KG1 (cell line): ENCODE data around the gene HHIPL1.

ENCODE experiments used
- DNase-seq: peaks from one replicate; lab custom pipeline; 2025; lab: John Stamatoyannopoulos, UW

The HHIPL1 gene

DNA sequence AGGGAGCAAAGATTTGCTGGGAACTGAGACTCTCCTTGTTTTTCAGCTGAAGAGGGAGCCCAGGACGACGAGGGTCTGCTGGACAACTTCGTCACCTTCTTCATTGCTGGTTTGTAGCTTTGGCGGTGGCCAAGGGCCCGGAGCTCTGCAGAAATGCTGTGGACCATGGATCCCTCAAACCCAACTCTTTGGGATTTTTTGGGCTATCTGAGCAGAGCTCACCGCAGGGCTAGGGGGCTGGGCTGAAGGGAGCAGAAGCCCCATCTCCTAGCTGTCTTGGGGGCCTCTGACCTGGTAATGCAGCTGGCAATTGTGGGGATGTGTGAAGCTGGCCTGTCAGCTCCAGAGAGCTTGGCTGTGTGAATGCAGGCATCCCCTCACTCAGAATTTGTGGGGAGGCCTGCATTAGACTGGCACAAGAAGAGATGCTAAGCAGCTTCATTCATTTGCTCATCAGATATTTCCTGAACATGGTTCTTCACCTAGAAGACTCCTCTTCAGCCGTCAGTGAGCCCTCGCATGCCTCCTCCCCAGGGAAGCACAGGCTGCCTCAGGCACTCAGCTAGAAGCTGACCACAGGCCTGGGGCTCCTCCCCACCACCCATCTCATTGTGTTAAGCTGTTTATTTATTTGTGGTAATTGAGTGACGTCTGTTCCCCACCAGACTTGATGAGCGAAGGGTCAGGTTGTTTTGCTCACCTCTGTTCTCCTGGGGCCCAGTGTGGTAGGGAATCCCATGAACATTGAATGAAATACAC, 71.3 kb downstream of the HHIPL1 start:
- no peak for DNase-seq

DNA sequence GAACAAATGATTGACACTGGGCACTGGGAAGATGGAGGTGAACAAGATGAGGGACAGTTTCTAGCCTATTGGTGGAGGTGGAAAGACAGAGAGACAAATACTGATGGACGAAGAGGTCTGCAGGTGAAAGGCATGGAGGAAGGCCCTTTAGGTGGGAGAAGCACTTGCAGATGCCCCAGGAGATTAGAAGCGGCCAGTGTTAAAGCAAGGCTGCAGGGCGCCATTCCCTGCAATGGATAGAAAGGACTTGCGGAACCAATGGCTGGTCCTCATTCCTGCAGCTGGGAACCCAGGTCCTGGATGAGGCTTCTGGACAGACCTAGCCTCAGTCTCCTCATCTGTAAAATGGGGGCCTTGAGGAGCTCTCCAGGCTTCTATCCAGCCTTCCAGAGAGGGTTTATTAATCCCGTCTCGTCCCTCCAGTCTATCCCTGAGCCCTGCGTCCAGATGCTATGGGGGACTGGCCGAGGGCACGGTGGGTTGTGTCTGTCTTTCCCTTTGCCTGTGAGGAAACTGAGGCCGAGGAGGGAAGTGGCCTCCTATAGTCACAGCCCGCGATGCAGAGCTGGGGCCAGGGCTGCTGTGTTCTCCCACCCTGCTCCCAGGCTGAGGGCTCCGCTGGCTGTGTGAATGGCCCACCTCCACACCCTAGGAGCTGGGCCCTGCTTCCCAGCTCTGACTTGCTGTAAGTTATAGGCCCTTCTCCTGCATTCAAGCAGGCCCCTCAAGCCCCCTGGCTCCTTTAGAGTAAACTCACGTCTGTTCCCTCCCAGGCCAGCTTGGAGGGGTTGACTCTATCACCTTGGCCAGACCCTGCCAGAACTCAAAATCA, 72.1 kb downstream of the HHIPL1 start:
- DNase-seq, result no peak

DNA sequence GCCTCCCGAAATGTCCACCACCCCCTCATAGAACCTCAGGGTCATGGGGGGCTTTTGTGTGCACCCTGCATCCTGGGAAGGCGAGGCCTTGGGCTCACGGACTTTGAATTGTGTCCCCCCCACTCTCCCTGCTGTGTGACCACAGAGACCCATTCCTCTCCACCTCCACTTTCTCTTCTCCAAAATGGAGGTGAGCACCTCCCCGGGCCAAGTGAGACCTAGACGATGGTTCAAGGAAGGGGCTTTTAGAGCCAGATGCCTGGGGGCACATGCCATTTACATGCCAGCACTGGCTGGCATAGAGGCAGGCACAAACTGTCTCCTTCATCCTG, 72.7 kb downstream of the HHIPL1 start:
- DNase-seq, result no peak

DNA sequence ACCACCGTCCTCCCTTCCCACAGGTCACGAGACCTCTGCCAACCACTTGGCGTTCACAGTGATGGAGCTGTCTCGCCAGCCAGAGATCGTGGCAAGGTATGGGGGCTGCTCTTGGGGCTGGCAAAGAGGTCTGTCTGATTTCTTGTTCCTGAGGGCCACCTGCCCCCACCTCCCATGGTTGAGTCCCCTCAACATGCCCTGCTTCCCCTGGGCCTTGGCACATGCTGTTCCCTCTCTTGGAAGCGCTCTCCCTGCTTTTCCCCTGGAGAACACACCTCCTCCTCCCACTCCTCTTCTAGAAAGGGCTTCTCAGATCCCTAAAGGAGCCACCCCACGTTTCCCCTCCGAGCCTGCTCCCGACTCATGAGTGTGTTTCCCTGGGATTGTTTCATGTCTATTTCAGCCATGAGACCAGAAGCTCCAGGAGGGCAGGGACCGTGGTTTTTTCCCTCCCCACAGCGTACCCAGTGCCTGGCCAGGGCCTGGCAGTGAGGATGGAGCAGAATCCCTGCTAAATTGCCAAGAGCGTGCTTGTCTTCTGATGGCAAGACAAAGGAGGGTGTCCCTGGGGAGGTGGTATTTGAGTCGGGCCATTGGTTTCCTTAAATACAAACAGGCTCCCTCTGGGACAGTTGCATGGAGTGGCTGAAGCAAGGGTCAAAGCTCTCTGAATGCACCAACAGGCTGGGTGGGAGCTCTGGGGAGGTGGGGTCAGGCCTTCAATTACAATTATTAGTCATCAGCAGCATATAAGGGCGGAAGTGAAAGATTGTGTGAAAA, 73.3 kb downstream of the HHIPL1 start:
- DNase-seq, result no peak

DNA sequence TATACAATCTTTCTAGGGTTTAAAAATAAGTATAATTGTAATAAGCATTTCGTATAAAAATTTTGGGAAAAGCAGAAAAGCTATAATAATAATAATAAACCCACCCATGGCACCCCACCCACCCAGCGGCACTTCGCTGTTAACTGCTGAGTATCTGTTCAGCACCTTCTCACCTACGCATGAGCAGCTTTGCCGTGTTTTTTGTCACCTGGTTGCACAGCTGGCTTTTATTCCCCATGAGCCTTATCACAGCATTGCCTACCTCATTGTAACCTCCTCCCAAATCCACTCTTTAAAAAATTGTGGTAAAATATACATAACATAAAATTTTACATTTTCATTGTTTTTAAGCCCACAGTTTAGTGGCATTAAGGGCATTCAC, 73.9 kb downstream of the HHIPL1 start:
- no peak for DNase-seq

DNA sequence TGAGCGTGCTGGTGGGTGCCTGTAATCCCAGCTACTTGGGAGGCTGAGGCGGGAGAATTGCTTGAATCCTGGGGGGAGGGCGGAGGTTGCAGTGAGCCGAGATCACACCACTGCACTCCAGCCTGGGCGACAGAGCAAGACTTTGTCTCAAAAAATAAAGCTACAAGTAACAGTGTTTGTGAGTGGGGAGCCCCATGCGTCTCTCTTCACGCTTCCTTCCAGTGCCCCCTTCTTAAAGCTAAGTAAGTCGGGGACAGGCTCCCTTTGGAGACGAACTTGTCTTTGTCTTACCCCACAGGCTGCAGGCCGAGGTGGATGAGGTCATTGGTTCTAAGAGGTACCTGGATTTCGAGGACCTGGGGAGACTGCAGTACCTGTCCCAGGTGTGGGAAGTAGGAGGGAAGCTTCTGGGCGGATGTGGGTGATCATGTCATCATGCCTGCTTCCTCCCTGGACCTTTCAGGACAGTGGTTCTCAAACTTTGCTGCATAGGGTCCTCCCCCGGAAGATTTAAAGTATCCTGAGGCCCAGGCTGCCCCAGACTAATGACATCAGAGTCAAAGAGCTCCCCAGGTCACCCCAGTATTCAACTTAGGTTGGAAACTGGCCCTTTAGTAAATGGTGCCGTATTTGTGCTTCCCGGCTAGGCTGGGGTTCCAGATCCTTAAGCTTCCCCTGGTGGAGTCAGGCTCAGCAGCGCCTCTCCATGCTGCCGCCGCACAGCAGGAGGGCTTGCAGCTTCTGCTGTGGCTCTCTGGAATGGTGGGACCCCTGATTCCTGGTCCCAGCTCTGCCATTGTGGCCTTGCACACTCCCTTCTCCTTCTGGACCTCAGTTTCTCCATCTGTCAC, 76.2 kb downstream of the HHIPL1 start:
- DNase-seq, result no peak

DNA sequence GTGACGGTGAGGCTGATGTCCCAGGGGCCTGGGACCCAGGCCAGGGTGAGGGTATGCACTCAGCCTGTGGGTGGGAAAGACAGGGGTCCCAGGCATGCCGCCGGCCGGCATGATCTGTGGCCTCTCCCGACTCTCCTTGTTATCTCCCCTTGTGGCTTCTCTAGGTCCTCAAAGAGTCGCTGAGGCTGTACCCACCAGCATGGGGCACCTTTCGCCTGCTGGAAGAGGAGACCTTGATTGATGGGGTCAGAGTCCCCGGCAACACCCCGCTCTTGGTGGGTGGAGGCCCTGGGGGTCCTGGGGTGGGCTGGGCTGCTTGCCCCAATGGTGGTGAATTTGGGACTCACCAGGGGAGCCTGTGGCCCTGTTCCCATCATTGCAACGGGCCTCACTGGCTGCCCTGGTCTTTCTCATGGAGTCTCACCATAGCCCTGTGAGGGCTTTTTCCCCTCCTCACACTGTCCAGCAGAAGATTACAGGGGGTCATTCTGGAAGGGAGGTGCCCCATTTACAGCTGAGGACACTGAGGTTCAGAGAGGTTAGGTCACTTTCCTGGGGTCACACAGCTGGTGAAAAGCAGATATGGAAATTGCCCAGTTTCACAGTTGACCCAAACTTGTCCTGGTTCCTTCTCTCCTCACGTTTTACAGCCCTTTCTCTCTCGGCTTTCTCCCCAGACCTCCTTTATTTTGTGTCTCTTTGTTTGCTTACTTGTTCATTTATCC, 77.0 kb downstream of the HHIPL1 start:
- DNase-seq, result no peak

DNA sequence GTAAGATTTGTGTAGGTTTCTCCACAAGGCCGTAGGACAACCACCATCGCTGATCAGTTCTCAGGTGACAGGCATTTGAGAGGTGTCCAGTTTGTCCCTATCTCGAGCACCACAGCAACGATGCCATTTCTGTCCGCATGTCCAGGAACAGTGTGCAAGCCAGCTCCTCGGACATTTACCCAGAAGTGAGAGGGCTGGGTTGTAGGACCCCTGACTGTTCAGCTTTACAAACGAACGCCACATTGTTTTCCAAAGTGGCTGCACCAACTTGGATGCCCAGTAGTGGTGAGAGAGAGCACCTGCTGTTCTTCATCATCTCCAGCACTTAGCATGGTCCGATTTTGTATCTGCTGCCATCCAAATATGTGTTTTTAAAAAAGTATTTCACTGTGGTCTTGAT, 77.8 kb downstream of the HHIPL1 start:
- DNase-seq, result no peak

DNA sequence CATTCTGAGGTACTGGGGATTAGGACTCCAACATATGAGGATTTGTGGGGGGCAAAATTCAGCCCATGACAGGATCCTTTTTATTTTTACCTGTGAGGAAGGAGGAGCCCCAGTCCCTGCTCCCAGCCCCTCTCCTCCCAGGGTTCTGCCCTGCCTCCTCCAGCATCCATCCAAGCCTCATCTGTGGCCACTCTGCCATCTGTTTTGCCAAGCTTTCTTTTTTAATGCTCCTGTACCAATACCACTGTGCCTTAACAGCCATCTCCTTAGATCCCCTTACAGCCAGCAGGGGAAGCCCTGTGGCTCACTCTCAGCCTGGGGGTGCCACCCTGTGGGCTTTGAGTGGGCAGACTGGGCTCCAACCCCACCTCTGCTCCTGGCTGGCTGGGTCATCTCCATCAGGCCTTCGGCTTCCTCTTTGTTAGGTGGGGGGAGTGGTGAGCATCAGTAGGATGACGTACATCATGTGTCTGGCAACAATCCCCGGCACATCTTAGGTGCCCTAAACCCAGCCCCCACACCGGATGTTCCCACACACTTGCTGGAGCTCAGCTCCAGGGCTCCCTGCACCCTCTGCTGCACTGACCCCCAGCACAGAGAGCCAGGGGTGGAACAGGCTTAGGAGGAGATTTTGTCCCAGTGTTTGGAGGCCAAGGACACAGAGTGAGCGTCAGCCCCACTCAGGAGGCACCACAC, 79.4 kb downstream of the HHIPL1 start:
- DNase-seq, result no peak

DNA sequence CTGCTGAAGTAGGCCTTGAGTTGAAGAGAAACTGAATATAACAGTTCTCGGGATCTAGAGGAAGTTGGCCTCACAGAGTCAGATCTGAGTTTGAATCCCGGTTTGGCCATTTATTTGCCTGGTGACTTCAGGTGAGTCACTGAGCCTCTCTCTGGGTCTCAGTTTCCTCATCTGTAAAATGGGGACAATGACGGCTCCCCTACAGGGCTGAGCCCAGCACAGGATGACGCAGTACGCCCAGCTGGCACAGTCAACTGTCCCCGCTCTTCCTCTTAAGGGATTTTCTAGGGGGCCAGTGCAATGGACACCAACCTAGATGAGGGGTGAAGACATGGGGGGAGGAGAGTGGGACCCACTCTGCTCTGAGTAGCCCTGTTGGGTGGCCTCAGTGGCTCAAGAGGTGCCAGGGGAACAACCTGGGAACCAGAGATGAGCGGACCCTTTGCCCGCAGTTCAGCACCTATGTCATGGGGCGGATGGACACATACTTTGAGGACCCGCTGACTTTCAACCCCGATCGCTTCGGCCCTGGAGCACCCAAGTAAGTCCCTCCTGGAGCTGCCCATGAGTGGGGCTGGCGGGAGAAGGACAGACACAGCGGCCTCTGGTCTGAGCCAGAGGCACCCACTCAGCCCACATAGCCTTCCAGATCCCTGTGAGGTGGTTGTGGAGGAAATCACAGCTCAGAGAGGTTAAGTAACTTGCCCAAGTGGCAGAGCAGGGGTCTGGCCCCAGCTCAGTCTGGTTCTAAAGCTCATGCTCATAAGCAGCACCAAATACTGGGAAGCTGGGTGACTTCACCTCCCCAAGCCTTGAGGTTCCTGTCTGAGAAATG, 80.2 kb downstream of the HHIPL1 start:
- DNase-seq, result no peak

DNA sequence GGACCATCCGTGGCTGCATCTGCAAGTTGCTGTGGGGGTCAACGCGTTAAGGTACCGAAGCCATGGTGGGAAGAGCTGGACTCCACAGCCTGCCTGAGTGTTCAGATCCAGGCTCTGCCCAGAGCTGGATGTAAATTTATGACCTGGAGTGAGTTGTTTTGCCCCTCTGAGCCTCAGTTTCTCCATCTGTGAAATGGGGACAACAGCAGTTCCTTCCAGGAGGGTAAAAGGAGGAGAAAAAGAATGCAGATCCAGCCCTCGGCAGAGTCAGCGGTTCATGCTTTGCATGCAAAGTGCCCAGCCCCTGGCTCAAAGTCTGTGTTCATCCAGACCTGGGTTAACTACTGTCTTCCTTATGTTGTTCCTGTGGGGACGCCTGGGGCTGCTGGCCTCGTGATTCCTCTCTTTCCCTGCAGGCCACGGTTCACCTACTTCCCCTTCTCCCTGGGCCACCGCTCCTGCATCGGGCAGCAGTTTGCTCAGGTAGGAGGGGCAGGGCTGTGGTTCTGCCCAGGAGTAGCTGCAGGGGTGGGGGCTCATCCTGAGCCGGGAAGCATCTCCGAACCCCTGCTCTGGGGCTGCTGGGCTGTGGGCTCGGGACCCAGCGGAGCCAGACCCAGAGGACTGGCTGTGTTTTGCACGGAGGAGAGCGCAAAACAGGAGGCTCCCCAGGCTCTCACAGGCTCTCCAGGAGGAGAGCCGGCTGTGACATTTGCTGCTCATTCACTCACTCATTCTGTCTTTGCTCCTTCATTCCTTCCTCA, 81.0 kb downstream of the HHIPL1 start:
- no peak for DNase-seq

DNA sequence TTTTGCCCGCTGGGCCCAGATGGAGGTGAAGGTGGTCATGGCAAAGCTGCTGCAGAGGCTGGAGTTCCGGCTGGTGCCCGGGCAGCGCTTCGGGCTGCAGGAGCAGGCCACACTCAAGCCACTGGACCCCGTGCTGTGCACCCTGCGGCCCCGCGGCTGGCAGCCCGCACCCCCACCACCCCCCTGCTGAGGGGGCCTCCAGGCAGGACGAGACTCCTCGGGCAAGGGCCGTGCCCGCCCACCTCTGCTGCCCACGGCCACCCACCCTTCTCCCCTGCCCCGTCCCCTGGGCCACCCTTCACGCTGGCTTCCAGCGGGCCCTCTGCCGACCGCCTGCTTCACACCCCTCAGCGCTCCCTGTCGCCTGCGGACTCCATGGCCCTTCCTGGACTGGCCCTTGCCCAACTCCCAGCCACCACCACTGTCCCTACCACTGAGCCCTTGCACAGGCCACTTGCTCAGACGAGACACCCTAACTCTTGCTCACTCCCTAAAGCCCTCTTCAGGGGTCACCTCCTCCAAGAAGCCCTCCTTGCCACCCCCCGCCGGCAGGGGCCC, 81.7 kb downstream of the HHIPL1 start:
- DNase-seq, result no peak

DNA sequence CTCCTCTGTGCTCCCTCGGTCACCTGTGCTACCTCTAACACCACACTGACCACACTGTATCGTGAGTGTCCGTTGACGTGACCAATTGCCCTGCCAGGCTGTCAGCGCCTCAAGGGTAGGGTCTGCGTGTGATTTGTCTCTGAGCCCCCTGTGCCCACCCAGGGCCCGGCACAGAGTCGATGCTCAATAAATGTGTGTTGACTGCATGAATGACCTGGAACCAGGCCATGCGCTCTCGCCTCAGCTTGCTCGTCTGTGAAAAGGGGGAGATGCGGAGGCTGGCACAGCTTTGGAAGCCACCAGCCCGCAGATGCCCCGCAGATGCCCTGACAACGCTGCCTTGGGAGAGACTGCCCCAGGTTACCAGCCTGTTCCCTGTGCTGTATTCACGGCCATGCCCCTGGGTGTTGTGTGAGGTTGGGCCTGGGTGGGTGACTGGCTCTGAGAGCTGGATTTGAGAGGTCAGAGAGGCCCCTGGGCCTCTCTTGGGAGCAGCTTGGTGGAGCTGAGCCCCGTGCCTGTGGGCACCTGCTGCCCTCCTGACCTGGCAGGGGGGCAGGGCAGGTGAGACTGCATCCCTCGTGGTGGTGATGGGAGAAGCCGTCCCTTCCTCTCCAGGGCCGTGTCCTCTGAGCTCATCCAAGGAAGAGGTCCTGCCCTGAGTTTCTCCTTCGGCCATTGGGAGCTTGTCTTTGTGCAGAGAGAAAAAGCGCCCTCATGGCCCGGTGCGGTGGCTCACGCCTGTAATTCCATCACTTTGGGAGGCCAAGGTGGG, 82.4 kb downstream of the HHIPL1 start:
- no peak for DNase-seq

DNA sequence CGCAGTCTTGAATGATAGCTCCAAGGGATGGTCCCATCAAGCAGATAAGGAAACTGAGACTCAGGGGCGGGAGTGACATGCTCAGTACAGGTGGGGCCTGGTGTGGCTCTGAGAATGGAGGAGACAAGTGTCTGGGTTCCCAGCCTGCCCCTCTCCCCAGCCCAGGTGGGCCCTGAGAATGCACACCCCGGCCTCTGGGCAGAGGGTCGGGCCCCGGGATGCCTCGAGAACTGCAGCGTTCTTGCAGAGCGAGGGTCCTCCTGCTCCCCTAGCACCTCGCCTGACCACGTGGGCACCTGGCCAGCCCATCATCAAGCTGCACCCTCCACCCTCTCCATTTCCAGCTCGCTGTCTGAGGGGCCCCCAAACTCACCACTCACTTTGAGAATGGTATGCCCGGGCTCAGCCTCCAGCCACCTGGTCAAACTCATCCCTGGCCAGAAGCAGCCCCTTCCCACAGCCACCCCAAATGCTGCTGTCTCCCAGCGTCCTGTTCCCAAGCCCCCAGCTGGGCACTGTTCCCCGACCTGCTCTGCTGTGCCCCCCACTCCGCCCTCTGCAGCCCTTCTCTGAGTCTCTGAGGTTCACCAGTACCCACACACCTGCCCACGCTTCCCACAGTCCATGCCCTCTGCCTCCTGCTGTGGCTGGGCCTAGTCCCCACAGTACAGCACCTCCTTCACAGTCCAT, 83.4 kb downstream of the HHIPL1 start:
- no peak for DNase-seq

DNA sequence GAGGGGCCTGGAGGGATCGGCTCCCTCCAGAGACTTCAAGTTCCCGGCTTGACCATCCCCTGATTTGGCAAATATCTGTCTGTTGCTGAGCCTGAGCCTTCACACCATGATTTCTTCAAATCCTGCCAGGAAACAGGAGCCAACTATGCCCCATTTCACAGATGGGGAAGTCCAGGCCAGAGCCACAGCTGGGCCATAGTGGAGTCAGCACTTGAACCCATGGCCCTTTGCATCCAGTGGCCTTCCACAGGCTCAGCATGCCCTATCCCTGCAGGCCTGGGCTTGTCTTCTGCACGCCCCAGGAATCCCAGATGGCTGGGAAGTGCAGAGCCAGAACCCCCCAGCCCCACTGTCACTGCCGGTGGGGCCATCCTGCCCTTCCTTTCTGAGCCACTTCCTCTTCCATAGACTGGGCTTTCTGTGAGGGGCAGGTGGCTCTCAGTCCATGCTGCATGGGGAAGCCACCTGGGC, 84.1 kb downstream of the HHIPL1 start:
- no peak for DNase-seq
